ENCODE data around the gene INKA1.
"Not testable (repeated sequence)": the region's sequence is repeated elsewhere in the genome, so short reads cannot be mapped to it uniquely, and the experiment has no call there.

Gene INKA1

DNA sequence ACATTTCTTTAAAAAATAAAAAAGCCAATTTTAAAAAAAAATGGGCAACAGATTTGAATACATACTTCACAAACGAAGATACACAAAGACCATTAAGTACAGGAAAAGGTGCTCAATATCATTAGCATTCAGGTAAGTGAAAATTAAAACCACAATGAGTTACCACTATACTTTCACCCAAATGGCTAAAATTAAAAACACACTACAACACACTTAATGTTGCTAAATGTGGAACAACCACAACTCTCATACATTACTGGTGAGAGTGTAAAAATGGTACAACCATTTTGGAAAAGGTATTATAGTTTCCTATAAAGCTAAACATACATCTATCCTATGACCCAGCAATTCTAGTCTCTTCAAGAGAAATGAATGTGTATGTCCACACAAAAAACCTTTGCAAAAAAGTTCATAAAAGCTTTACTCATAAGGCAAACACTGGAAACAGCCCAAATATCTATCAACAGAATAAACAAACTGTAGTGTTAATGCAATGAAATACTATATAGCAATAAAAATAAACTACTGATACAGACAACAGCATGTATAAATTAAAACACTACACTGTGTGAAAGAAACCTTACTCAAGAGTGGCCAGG lies 31.6 kb upstream of the INKA1 start:
- TF ChIP-seq, protein P1, sequence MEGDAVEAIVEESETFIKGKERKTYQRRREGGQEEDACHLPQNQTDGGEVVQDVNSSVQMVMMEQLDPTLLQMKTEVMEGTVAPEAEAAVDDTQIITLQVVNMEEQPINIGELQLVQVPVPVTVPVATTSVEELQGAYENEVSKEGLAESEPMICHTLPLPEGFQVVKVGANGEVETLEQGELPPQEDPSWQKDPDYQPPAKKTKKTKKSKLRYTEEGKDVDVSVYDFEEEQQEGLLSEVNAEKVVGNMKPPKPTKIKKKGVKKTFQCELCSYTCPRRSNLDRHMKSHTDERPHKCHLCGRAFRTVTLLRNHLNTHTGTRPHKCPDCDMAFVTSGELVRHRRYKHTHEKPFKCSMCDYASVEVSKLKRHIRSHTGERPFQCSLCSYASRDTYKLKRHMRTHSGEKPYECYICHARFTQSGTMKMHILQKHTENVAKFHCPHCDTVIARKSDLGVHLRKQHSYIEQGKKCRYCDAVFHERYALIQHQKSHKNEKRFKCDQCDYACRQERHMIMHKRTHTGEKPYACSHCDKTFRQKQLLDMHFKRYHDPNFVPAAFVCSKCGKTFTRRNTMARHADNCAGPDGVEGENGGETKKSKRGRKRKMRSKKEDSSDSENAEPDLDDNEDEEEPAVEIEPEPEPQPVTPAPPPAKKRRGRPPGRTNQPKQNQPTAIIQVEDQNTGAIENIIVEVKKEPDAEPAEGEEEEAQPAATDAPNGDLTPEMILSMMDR (IDR thresholded peaks at IDR 0.05; ENCODE audit: low read depth, low read length, poor library complexity, severe bottlenecking) = no peak
- TF ChIP-seq EZH2phosphoT487 (IDR thresholded peaks at IDR 0.05; ENCODE audit: borderline replicate concordance, low read length) = no peak
- no peaks in the 10 kb centered on the region for H3K9me3 ChIP-seq (ENCODE audit: control insufficient read depth, insufficient read depth, low read length)
- H3K36me3 ChIP-seq (ENCODE audit: control insufficient read depth, low read length) = peaks cover 28% of the 10 kb centered on the region
- H3F3A ChIP-seq (ENCODE audit: control insufficient read depth, insufficient read depth) = no peaks in the 10 kb centered on the region
- peaks cover 9% of the 10 kb centered on the region for H3K4me1 ChIP-seq (ENCODE audit: control insufficient read depth, low read length)
- peaks cover 6% of the 10 kb centered on the region; the same call in 1 of the 2 replicates for H4K20me1 ChIP-seq (ENCODE audit: control insufficient read depth, insufficient read depth, low read depth, low read length)
- no peaks in the 10 kb centered on the region for H3K27me3 ChIP-seq (ENCODE audit: control insufficient read depth, low read length)
- H3K27ac ChIP-seq (ENCODE audit: low read depth, low read length) = no peak overlapping the region
- no peak overlapping the region for H3K4me3 ChIP-seq (ENCODE audit: low read length)
- H3K79me2 ChIP-seq (ENCODE audit: control insufficient read depth, low read length) = peaks cover 89% of the 10 kb centered on the region
- H3K9me2 ChIP-seq (replicated peaks; ENCODE audit: control insufficient read depth, low read length) = no peaks in the 10 kb centered on the region
- no peak overlapping the region for H3K4me2 ChIP-seq (ENCODE audit: low read length)

DNA sequence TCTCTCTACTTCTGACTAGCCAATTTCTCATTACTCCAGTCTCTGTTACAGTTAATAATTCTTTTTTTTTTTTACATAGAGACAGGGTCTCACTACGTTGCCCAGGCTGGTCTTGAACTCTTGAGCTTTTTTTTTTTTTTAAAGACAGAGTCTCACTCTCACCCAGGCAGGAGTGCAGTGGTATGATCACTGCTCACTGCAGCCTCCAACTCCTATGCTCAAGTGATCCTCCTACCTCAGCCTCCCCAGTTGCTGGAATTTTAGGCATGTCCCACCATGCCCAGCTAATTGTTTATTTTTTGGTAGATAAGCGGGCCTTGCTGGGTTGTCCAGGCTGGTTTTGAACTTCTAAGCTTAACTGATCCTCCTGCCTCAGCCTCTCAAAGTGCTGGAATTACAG lies 30.4 kb upstream of the INKA1 start:
- H3K79me2 ChIP-seq (ENCODE audit: control insufficient read depth, low read length) = peaks cover 90% of the 10 kb centered on the region
- H3K9me2 ChIP-seq (replicated peaks; ENCODE audit: control insufficient read depth, low read length) = no peaks in the 10 kb centered on the region

DNA sequence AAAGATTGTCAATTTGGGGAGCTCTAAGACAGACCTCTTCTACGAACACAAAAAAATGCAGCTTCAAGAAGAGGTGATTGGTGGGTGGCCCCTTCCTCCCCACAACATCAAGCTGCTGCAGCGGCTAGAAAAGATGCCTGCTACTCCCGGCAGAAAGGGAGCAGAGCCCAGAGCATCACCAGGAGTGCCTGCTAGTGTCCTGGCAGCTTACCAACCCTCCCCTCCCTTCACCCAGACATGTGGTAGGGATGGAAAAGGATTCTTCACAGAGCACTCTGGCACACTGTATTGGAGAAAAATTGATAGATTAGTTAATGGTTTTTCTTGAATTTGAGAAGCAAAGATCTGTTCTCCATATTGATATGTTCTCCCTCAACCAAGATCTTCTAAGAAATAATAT lies 27.5 kb upstream of the INKA1 start:
- H3K4me2 ChIP-seq (ENCODE audit: low read length) = no peak overlapping the region
- H4K20me1 ChIP-seq (ENCODE audit: control insufficient read depth, insufficient read depth, low read depth, low read length) = peaks cover 6% of the 10 kb centered on the region; the same call in 1 of the 2 replicates
- TF ChIP-seq, protein P1 (IDR thresholded peaks at IDR 0.05; ENCODE audit: low read depth, low read length, poor library complexity, severe bottlenecking) = no peak
- no peak for TF ChIP-seq EZH2phosphoT487 (IDR thresholded peaks at IDR 0.05; ENCODE audit: borderline replicate concordance, low read length)
- H3K79me2 ChIP-seq (ENCODE audit: control insufficient read depth, low read length) = peaks cover 88% of the 10 kb centered on the region
- no peaks in the 10 kb centered on the region for H3K9me3 ChIP-seq (ENCODE audit: control insufficient read depth, insufficient read depth, low read length)
- H3K4me1 ChIP-seq (ENCODE audit: control insufficient read depth, low read length) = peaks cover 6% of the 10 kb centered on the region
- no peaks in the 10 kb centered on the region for H3K9me2 ChIP-seq (replicated peaks; ENCODE audit: control insufficient read depth, low read length)
- H3K4me3 ChIP-seq (ENCODE audit: low read length) = no peak overlapping the region
- no peak overlapping the region for H3K27ac ChIP-seq (ENCODE audit: low read depth, low read length)
- H3K36me3 ChIP-seq (ENCODE audit: control insufficient read depth, low read length) = peaks cover 33% of the 10 kb centered on the region
- H3F3A ChIP-seq (ENCODE audit: control insufficient read depth, insufficient read depth) = no peaks in the 10 kb centered on the region
- no peaks in the 10 kb centered on the region for H3K27me3 ChIP-seq (ENCODE audit: control insufficient read depth, low read length)

More for the DNA sequence above, 30.4 kb upstream of the INKA1 start:
- peaks cover 9% of the 10 kb centered on the region for H3K4me1 ChIP-seq (ENCODE audit: control insufficient read depth, low read length)
- H3K9me3 ChIP-seq (ENCODE audit: control insufficient read depth, insufficient read depth, low read length) = no peaks in the 10 kb centered on the region
- no peak for TF ChIP-seq EZH2phosphoT487 (IDR thresholded peaks at IDR 0.05; ENCODE audit: borderline replicate concordance, low read length)
- TF ChIP-seq, protein P1 (IDR thresholded peaks at IDR 0.05; ENCODE audit: low read depth, low read length, poor library complexity, severe bottlenecking) = no peak
- no peaks in the 10 kb centered on the region for H3F3A ChIP-seq (ENCODE audit: control insufficient read depth, insufficient read depth)
- H3K27me3 ChIP-seq (ENCODE audit: control insufficient read depth, low read length) = no peaks in the 10 kb centered on the region
- H3K27ac ChIP-seq (ENCODE audit: low read depth, low read length) = no peak overlapping the region
- peaks cover 33% of the 10 kb centered on the region for H3K36me3 ChIP-seq (ENCODE audit: control insufficient read depth, low read length)
- no peak overlapping the region for H3K4me3 ChIP-seq (ENCODE audit: low read length)
- H4K20me1 ChIP-seq (ENCODE audit: control insufficient read depth, insufficient read depth, low read depth, low read length) = peaks cover 6% of the 10 kb centered on the region; the same call in 1 of the 2 replicates
- no peak overlapping the region for H3K4me2 ChIP-seq (ENCODE audit: low read length)

DNA sequence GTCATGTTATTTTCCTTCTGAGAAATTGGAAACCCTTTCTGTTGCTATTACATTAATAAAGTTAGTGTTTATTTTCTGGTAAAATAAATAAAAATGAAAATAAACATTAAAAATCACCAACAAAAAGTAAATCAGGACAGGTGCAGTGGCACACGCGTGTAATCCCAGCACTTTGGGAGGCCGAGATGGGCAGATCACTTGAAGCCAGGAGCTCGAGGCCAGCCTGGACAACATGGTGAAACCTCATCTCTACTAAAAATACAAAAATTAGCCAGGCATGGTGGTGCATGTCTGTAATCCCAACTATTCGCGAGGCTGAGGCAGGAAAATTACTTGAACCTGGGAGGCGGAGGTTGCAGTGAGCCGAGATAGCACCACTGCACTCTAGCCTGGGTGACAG lies 27.0 kb upstream of the INKA1 start:
- not testable (repeated sequence) for H3K4me1 ChIP-seq (ENCODE audit: control insufficient read depth, low read length); H4K20me1 ChIP-seq (ENCODE audit: control insufficient read depth, insufficient read depth, low read depth, low read length); H3K9me3 ChIP-seq (ENCODE audit: control insufficient read depth, insufficient read depth, low read length); H3F3A ChIP-seq (ENCODE audit: control insufficient read depth, insufficient read depth); H3K27me3 ChIP-seq (ENCODE audit: control insufficient read depth, low read length); H3K9me2 ChIP-seq (replicated peaks; ENCODE audit: control insufficient read depth, low read length); H3K4me3 ChIP-seq (ENCODE audit: low read length); H3K27ac ChIP-seq (ENCODE audit: low read depth, low read length); H3K4me2 ChIP-seq (ENCODE audit: low read length)
- H3K79me2 ChIP-seq (ENCODE audit: control insufficient read depth, low read length) = peaks cover 88% of the 10 kb centered on the region
- peaks cover 34% of the 10 kb centered on the region for H3K36me3 ChIP-seq (ENCODE audit: control insufficient read depth, low read length)
